IMR-90 (cell line): ENCODE measurements around the gene BATF. TPM values are rescaled to one million over a fixed set of nuclear protein-coding genes. Genes with fewer than 3 reads are reported as not detected.

Experiments used
- ATAC-seq: fragments of 200-7000 bp; cut with Tn5 transposase; 2 replicates; pipeline ENCODE4 v1.9.1; 2020; ENCODE audit warnings: low read depth, mild to moderate bottlenecking, moderate library complexity
- BruUV-seq: library from RNA; stranded (reverse); fragments of 400-500 nt; replicated peaks from 2 replicates; lab custom pipeline; 2021; lab: Mats Ljungman, UMichigan
- CTCF ChIA-PET: fragments of 300-600 bp; formaldehyde crosslinking; extraction: SDS; loops from one replicate; lab custom pipeline; 2021; ENCODE audit warnings: antibody characterized with exemption; lab: Yijun Ruan, JAX
- POLR2A ChIA-PET: fragments of 300-600 bp; sonication (Branson Sonifier 250); formaldehyde crosslinking; loops from one replicate; lab custom pipeline; 2022; ENCODE audit warnings: antibody characterized with exemption; ENCODE audit not compliant: unreplicated experiment; lab: Charles Lee
- DNase-seq: peaks from one replicate; pipeline ENCODE4 v3.0.0; 2013
- H2AFZ ChIP-seq: replicated peaks from 2 replicates; pipeline ENCODE3; 2013; ENCODE audit warnings: low read length, mild to moderate bottlenecking; ENCODE audit not compliant: poor library complexity
- H2AK5ac ChIP-seq: 2 replicates; pipeline ENCODE4 v1.6.1; 2013; ENCODE audit warnings: low read depth, low read length, inconsistent platforms
- H2AK9ac ChIP-seq: replicated peaks from 2 replicates; pipeline ENCODE3; 2013; ENCODE audit warnings: mild to moderate bottlenecking, low read depth, low read length, moderate library complexity; ENCODE audit not compliant: poor library complexity
- H2BK120ac ChIP-seq: 2 replicates; pipeline ENCODE4 v1.6.1; 2013; ENCODE audit warnings: low read depth, low read length, inconsistent platforms
- H2BK15ac ChIP-seq: 3 replicates; pipeline ENCODE4 v1.6.1; 2013; ENCODE audit warnings: low read depth, low read length, inconsistent platforms
- H2BK20ac ChIP-seq: 2 replicates; pipeline ENCODE4 v1.6.1; 2013; ENCODE audit warnings: low read depth, mild to moderate bottlenecking, inconsistent platforms, low read length, moderate library complexity
- H2BK5ac ChIP-seq: 2 replicates; pipeline ENCODE4 v1.6.1; 2013; ENCODE audit warnings: mild to moderate bottlenecking, low read depth, low read length, inconsistent platforms; ENCODE audit not compliant: poor library complexity, severe bottlenecking
- H3K14ac ChIP-seq: replicated peaks from 2 replicates; pipeline ENCODE4 v1.6.1; 2013; ENCODE audit warnings: low read depth, low read length, inconsistent platforms
- H3K18ac ChIP-seq: 2 replicates; pipeline ENCODE4 v1.6.1; 2013; ENCODE audit warnings: low read depth, low read length, control low read depth
- H3K23ac ChIP-seq: 2 replicates; pipeline ENCODE4 v1.6.1; 2013; ENCODE audit warnings: low read depth, low read length, inconsistent platforms
- H3K27ac ChIP-seq: 2 replicates; pipeline ENCODE4 v1.5.1; 2013; ENCODE audit warnings: mild to moderate bottlenecking, control low read depth, low read length; ENCODE audit not compliant: insufficient read depth
- H3K27me3 ChIP-seq: 2 replicates; pipeline ENCODE4 v1.6.1; 2013; ENCODE audit warnings: low read length; ENCODE audit not compliant: control insufficient read depth, insufficient read depth
- H3K36me3 ChIP-seq: 2 replicates; pipeline ENCODE4 v1.6.1; 2013; ENCODE audit warnings: low read length, mixed read lengths; ENCODE audit not compliant: control insufficient read depth, insufficient read depth
- H3K4ac ChIP-seq: 2 replicates; pipeline ENCODE4 v1.6.1; 2013; ENCODE audit warnings: low read depth, low read length, inconsistent platforms
- H3K4me1 ChIP-seq: 2 replicates; pipeline ENCODE4 v1.6.1; 2013; ENCODE audit warnings: low read length, mixed read lengths; ENCODE audit not compliant: control insufficient read depth, insufficient read depth
- H3K4me2 ChIP-seq: 2 replicates; pipeline ENCODE4 v1.6.1; 2013; ENCODE audit warnings: low read depth, mild to moderate bottlenecking, control low read depth, low read length, moderate library complexity
- H3K4me3 ChIP-seq: 2 replicates; pipeline ENCODE4 v1.5.1; 2013; ENCODE audit warnings: low read depth, mild to moderate bottlenecking, control low read depth, low read length, moderate library complexity; ENCODE audit not compliant: insufficient read depth
- H3K56ac ChIP-seq: 2 replicates; pipeline ENCODE4 v1.6.1; 2013; ENCODE audit warnings: low read length, inconsistent platforms; ENCODE audit not compliant: insufficient read depth; ENCODE audit errors: extremely low read depth
- H3K79me1 ChIP-seq, 2 experiments: 2 replicates each; pipeline ENCODE4 v1.6.1; 2013; ENCODE audit warnings: low read length in 2 of 2, inconsistent platforms in 1 of 2, low read depth in 1 of 2
- H3K9ac ChIP-seq: 2 replicates; pipeline ENCODE4 v1.6.1; 2013; ENCODE audit warnings: low read depth, low read length, control low read depth
- H3K9me1 ChIP-seq: 2 replicates; pipeline ENCODE4 v1.6.1; 2013; ENCODE audit warnings: low read length, inconsistent platforms; ENCODE audit not compliant: insufficient read depth
- H3K9me3 ChIP-seq: 2 replicates; pipeline ENCODE4 v1.6.1; 2013; ENCODE audit warnings: low read length; ENCODE audit not compliant: control insufficient read depth, insufficient read depth
- H4K20me1 ChIP-seq: 2 replicates; pipeline ENCODE4 v1.6.1; 2013; ENCODE audit warnings: low read length, inconsistent platforms; ENCODE audit not compliant: insufficient read depth
- H4K5ac ChIP-seq: 2 replicates; pipeline ENCODE4 v1.6.1; 2013; ENCODE audit warnings: mild to moderate bottlenecking, low read depth, low read length, control low read depth
- H4K8ac ChIP-seq, 2 experiments: 2 replicates each; pipeline ENCODE4 v1.6.1; 2013; ENCODE audit warnings: low read depth in 2 of 2, low read length in 2 of 2, control low read depth in 1 of 2, inconsistent platforms in 1 of 2
- H4K91ac ChIP-seq: 2 replicates; pipeline ENCODE4 v1.6.1; 2013; ENCODE audit warnings: low read depth, low read length, inconsistent platforms; ENCODE audit not compliant: insufficient read depth
- BHLHE40 ChIP-seq: fragments of 150-350 bp; IDR thresholded peaks from 2 replicates; pipeline ENCODE4 v1.6.1; 2016; ENCODE audit warnings: mild to moderate bottlenecking, low read depth, low read length
- POLR2A ChIP-seq: IDR thresholded peaks from 2 replicates; pipeline ENCODE4 v1.6.1; 2012; ENCODE audit warnings: mild to moderate bottlenecking, low read depth, low read length
- RCOR1 ChIP-seq: IDR thresholded peaks from 2 replicates; pipeline ENCODE4 v1.6.1; 2012; ENCODE audit warnings: mild to moderate bottlenecking, low read length, improper control_type of control experiment; ENCODE audit not compliant: insufficient replicate concordance
- RFX5 ChIP-seq: IDR thresholded peaks from 2 replicates; pipeline ENCODE4 v1.8.0; 2012; ENCODE audit warnings: low read depth, mild to moderate bottlenecking, low read length, moderate library complexity
- WGBS, 2 experiments: methylation state at CpG; one replicate each; pipeline versions ENCODE4 v1.1.5 to v1.1.7; 2013; ENCODE audit warnings: missing lambda C conversion rate in 2 of 2; ENCODE audit not compliant: insufficient read length in 1 of 2; ENCODE audit errors: extremely low coverage in 2 of 2; 5-methylcytosine and 5-hydroxymethylcytosine counted together
- dilution Hi-C: fragments of 300-500 bp; cut with HindIII; formaldehyde crosslinking; loops from one replicate; pipeline ENCODE4 v1.14.3; 2018; ENCODE audit warnings: low sequenced_read_pairs; ENCODE audit not compliant: unreplicated experiment
- in situ Hi-C: fragments of 300-500 bp; cut with MboI; formaldehyde crosslinking; loops from 3 replicates; pipeline ENCODE4 v1.14.3; 2019; ENCODE audit warnings: low sequenced_read_pairs, inconsistent platforms, mixed read lengths
- intact Hi-C: fragments of 100-400 bp; cut with micrococcal nuclease; formaldehyde crosslinking; loops from 2 replicates; pipeline ENCODE4 v1.10.0; 2022
- polyA plus RNA-seq, 3 experiments: library from polyadenylated mRNA; depleted of rRNA; stranded (reverse); fragments of >200 nt; gene quantifications; 2 replicates each; pipeline ENCODE4 v1.2.3, GENCODE V29; 2012; ENCODE audit warnings: low replicate concordance in 1 of 3
- total RNA-seq: library from RNA; depleted of rRNA; stranded (reverse); fragments of >200 nt; gene quantifications from 2 replicates; pipeline ENCODE4 v1.2.3, GENCODE V29; 2012

BATF gene
- total and polyA plus RNA-seq, 2 of the 4 experiments (the other 2 are of a cell fraction): not detected

DNA sequence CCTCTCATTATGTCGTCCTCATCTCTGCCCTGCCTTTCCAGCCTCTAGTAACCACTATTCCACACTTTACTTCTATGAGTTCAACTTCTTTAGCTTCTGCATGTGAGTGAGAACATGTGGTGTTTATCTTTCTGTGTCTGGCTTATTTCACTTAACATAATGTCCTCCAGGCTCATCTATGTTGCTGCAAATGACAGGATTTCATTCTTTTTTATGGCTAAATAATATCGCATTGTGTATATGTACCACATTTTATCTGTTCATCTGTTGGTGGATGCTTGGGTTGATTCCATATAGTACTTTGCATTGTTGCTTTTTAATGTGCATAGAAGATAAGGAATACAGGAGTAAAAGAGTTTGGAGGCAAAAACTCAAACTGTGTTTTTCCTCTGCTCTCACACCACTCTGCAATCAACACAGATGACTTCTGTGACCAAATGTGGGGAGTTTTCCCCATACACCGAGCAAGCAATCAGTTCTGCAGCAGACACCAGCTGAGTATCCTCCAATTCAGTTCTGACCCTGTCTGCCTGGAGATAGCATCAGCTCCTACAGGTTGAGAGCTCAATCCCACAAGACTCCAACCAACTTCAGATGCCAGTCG lies 31.6 kb downstream of the BATF start:
- H3K4me2 ChIP-seq: no peak overlapping the region
- H2BK20ac ChIP-seq: no peak overlapping the region
- WGBS, 2 experiments: no CpG with 5 or more reads among the region's 4 CpGs
- H3K27me3 ChIP-seq: peaks cover 11% of the 10 kb centered on the region
- no peak for TF ChIP-seq BHLHE40
- TF ChIP-seq RFX5: no peak
- TF ChIP-seq RCOR1: no peak
- TF ChIP-seq POLR2A: no peak
- no peak for ATAC-seq
- H2AFZ ChIP-seq: no peak overlapping the region
- no peak overlapping the region for H3K4ac ChIP-seq
- H2BK5ac ChIP-seq: no peak overlapping the region
- no peak overlapping the region for H3K56ac ChIP-seq
- H2BK120ac ChIP-seq: no peak overlapping the region
- no peaks in the 10 kb centered on the region for H3K36me3 ChIP-seq
- H3K9ac ChIP-seq: no peak overlapping the region
- no peak overlapping the region for H2BK15ac ChIP-seq
- BruUV-seq: no TSS peak
- H4K5ac ChIP-seq: no peak overlapping the region
- H3K27ac ChIP-seq: no peak overlapping the region
- intact Hi-C loops: loop anchor here (1.0 kb wide), 1 partner anchor 44 kb away; no protein-coding TSS in a partner anchor
- H4K8ac ChIP-seq: no peak overlapping the region
- ChIA-PET POLR2A (no interaction called here), CTCF (no interaction called here)
- H3K23ac ChIP-seq: no peak overlapping the region
- H3K4me1 ChIP-seq: peaks cover 9% of the 10 kb centered on the region
- H3K9me1 ChIP-seq: no peaks in the 10 kb centered on the region
- no peaks in the 10 kb centered on the region for H4K20me1 ChIP-seq
- no peak overlapping the region for H2AK9ac ChIP-seq
- H3K9me3 ChIP-seq: peaks cover 8% of the 10 kb centered on the region
- in situ Hi-C loops: no loop called here
- DNase-seq: no peak
- no peak overlapping the region for H3K14ac ChIP-seq
- no peak overlapping the region for H2AK5ac ChIP-seq
- no peak overlapping the region for H4K91ac ChIP-seq
- H3K18ac ChIP-seq: no peak overlapping the region
- dilution Hi-C loops: no loop called here
- no peak overlapping the region for H3K4me3 ChIP-seq
- no peaks in the 10 kb centered on the region for H3K79me1 ChIP-seq
